ENCODE data around the gene MSRB2.

- TF ChIP-seq CTCF (IDR thresholded peaks at IDR 0.05 in 4 of 5, conservative IDR thresholded peaks at IDR 0.05 in 1 of 5) (peak; percentile 31 to 77 (median 61)), POLR2A (IDR thresholded peaks at IDR 0.05) (no peak)
Measured at GRCh38 chr10:23158370-23158769, 63.0 kb downstream of the MSRB2 start.
